GM12891 (cell line): ENCODE results near the gene LRP1B.

Experiments used
- PAX5 ChIP-seq: IDR thresholded peaks from 2 replicates; pipeline ENCODE4 v1.6.1; 2011; ENCODE audit warnings: low read length, moderate library complexity, mild to moderate bottlenecking; ENCODE audit not compliant: insufficient read depth, severe bottlenecking
- POLR2A ChIP-seq: IDR thresholded peaks from 2 replicates; pipeline ENCODE4 v1.6.1; 2011; ENCODE audit warnings: low read depth, low read length, control low read depth
- POLR2AphosphoS5 ChIP-seq: IDR thresholded peaks from 2 replicates; pipeline ENCODE4 v1.6.1; 2011; ENCODE audit warnings: low read depth, low read length, control low read depth
- SPI1 ChIP-seq: IDR thresholded peaks from 2 replicates; pipeline ENCODE4 v1.6.1; 2011; ENCODE audit warnings: low read depth, low read length, control low read depth
- TAF1 ChIP-seq: IDR thresholded peaks from 2 replicates; pipeline ENCODE4 v1.6.1; 2011; ENCODE audit warnings: low read depth, low read length, control low read depth

DNA sequence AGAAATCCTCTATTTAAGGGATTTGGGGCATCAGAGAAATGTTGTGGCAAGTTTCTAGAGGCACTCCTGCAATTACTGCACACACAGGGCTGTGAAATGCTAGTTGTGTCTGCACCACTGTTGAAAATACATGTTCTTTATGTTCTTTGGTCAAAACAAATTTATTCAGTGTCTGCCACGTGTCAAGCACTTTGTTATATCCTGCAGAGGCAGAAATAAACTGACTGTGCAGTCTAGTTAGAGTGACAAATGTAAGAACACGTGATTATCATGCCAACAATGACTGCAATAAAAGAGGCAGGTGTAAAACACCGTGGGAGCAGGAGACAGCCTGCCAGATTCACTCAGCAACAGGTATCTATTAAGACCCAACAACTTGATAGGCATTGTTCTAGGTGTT lies 423.3 kb downstream of the LRP1B start:
- no peak for TF ChIP-seq POLR2A
- TF ChIP-seq POLR2AphosphoS5 = no peak
- TF ChIP-seq TAF1 = no peak
- no peak for TF ChIP-seq PAX5
- TF ChIP-seq SPI1 = no peak
